ENCODE results near the gene DNAH9.

Gene DNAH9

DNA sequence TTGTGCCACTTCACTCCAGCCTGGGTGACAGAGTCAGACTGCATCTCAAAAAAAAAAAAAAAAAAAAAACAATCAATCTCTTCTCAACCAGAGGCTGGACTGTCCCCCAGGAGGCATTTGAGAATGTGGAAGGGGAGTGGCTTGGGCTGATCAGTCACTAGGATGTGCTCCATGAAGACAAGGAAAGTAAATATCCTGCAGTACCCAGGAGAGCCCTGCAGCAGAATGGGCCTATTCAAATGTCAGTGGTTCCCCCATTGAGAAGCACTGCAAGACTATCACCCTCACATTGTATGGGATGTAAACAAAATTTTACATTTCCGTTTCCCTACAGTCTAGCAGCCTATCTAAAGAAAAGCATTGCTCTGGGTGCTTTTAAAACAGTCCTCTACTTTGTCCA is 70.3 kb downstream of the DNAH9 start:
- DNase-seq: no peak

DNA sequence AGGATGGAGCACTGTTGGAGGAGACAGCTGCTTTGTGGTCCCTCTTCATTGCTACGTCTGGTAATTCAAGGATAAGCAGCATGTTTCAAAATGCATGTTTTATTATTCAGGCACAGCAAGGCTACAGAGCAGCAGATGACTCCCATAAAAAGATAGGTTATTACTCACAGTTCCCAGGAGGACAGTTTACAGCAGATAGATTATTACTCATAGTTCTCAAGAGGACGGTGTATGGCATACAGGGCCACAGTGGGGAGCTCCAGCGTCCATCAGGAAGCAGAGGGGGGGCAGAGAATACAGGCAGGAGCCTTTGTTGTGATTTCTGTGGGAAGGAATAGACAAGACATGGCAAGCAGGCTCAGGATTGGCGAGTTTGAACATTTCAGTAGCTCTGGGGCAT is 72.9 kb downstream of the DNAH9 start:
- no peak for DNase-seq

DNA sequence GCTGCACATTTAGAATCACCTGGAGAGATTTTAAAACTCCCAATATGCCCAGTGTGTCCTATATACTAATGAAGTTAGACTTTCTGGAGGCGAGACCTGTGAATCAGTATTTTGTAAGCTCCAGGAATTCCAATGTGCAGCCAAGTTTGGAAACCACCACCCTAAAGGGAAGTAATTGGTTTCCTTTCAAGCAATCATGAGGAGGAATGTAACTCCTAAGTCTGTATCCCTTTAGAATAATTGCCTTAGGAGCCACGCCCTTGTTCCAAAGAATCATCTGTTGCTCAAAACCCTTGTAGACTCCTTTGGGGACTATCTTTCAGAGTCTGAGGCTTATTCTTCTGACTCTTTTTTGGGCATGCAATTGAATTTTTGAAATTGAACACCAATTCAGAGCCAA is 84.4 kb downstream of the DNAH9 start:
- no peak for DNase-seq

DNA sequence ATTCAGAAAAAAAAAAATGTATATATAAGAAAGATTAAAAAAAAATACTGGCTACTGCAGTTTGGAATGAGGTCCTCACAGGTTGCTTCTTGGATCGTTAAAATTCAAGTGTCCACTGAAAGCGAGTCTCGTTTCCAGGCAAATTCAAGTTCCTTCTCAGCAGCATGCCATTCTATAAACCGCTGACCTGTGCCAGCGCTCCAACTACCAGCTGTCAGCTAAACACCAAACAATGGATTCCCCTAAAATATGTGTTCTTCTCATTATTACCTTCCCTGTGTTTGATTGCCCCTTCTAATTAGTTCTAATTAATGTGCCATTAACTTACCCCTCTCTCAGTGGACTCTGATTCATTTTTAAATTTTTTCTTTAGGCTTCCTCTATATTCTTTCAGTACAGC is 92.4 kb downstream of the DNAH9 start:
- DNase-seq: no peak

DNA sequence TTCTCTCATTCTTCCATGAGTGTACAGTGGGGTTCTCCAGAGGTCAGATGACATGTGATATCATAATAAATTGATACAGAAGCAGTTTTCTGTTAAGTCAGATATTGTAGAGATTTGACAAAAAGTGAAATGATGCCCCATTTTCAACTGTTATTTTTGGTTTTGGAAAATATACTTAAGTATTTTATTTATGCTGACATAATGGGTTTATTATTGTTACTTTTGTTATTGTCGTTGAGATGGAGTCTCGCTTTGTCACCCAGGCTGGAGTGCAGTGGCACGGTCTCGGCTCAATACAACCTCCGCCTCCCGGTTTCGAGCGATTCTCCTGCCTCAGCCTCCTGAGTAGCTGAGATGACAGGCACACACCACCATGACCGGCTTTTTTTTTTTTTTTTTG is 94.4 kb downstream of the DNAH9 start:
- DNase-seq: no peak

DNA sequence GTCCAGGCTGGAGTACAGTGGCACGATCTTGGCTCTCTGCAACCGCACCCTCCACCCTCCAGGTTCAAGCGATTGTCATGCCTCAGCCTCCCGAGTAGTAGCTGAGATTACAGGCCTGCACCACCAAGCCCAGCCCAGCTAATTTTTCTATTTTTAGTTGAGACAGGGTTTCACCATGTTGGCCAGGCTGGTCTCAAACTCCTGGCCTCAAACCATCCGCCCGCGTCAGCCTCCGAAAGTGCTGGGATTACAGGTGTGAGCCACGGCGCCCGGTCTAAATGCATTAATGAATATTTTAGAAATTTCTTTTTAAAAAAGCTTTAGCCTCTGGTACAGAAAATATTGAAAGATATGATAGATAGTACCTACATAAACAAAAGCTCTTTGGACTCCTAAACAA is 95.0 kb downstream of the DNAH9 start:
- DNase-seq: no peak

DNA sequence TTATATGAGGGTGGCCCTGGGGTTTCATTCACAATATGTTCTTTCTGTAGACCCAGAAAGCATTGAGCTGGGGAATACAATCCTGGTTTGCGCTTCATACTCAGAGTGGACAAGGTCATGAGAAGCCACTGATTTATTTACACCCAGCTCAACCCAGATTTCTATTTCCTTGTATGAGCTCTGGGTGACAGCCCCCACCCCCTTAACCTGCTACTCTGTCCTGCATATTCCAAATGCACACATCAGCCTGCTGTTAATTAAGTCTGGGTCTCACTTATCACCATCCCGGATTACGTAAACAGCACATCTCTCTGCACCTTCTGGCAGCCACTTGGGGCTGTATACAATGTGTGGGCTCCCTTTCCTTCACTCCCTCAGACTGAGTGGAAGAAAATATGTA is 102.4 kb downstream of the DNAH9 start:
- DNase-seq: no peak

DNA sequence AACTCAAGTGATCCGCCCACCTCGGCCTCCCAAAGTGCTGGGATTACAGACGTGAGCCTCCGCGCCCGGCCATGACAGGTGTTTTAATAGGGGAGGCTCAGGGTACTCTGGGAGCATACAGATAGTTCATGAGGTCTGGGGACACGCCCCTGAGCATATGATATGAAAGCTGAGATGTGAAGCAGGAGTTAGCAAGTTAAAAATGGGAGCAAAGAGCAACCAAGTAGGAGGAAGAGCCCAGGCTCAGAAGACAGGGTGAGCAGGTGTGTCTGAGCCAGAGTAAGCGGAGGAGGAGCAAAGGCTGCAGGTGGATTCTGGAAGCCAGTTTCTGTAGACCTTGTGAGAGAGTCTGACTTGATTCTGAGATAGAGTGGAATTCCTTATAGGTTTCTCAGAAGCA is 103.6 kb downstream of the DNAH9 start:
- no peak for DNase-seq

DNA sequence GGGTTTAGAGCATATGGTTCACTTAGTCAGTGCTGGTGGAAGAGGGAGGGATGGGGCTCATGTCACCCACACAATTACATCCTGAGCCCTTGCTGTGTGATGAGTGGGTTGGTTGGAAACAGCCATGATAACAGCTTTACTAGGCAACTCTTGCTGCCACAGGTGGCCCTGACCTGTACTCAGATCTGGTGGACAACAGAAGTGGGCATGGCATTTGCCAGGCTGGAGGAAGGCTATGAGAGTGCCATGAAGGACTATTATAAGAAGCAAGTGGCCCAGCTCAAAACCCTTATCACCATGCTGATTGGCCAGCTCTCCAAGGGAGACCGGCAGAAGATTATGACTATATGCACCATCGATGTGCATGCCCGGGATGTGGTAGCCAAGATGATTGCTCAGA is 105.8 kb downstream of the DNAH9 start:
- no peak for DNase-seq

DNA sequence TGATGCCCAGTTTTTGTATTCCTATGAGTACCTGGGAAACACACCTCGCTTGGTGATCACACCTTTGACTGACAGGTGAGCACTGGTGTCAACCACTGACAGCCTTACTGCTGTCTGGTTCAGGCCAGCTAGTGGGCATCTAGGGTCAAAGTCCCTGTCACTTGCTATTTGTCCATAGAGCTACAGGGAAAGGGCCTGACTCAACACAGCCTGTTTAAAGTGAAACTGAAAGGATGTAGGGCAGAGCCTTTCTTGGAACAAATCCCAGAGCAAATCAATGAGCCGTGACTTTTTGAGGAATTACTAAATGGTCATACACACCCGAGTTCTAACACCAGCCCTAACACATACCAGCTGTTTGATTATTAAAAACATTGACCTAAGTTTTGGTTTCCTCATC is 106.8 kb downstream of the DNAH9 start:
- DNase-seq: peak; percentile 21

DNA sequence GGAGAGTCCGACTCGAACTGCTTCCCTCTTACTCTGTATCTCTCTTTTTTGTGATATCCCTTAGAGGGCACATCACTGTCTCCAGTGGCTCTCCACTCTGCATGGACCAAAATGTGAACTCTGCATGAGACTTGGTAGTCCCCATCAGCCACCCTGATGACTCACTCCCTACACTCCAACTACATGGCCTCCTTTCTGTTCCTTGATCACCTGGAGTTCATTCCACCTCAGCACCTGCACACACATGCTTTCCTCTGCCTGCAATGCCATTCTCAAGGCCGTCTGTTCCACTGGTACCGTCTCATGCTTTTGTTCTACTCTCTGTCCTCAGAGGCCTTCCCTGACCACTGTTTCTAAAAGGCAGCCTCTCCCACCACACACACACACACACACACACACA is 109.3 kb downstream of the DNAH9 start:
- no peak for DNase-seq

DNA sequence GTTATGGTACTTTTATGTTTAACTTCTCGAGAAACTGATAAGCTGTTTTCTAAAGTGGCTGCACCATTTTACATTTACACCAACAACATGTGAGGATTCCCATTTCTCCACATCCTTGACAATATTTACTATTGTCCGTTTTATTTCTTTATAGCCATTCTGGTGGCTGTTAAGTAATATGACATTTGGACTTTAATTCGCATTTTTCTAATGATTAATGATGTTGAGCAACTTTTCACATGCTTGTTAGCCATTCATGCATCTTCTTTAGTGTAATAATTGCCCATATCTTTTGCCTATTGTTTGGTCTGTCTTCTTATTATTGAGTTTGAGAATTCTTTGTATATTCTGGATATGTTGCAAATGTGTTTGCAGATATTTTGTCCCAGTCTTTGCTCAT is 114.2 kb downstream of the DNAH9 start:
- no peak for DNase-seq

DNA sequence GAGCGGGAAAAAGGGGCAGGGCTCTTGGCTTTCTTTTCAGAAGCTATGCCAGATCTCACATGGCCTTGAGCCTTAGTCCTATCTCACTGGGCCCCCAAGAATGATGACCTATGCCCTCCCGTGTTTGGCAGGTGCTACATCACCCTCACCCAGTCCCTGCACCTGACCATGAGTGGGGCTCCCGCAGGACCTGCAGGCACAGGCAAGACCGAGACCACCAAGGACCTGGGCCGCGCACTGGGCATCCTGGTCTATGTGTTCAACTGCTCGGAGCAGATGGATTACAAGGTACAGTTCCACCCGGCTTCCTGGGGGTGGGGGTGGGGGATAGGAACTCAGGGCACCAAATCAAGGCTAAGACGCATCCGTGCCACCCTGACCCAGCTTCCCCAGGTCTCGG is 120.9 kb downstream of the DNAH9 start:
- no peak for DNase-seq

DNA sequence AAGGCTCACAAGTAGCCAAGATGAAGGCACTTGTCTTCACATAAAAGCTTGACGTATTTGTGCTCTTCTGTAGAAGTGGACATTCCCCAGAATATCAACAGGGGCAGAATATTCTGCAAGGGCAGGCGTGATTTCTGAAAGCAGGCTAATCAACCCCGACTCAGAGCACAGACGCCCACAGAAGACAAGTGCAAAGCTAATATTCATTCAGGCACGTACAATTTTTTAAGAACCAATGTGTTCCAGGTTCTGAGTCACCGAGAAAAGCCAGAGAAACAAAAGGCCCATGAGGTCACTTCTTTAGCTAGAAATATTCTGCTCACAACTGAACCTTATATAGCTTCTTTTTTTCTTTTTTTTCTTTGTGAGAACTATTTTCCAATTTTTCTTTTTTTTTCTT is 121.6 kb downstream of the DNAH9 start:
- DNase-seq: no peak

DNA sequence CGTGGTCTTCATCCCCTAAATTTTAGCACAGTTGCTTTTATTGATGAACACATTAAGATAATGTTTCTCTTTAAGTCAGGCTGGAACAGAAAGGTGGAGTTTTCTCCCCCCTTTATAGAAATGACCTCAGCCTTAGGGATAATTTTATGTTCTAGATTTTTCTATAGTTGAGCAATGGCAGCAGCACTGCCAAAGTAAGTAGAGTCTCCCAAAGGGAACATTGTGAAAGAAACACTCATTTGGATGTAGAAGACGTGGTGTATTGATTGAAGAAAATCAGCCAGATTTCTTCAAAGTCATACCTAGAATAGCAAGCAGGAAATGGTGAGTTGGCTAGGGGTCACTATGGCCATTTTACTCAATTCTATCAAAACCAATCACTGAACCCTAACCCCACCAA is 122.5 kb downstream of the DNAH9 start:
- no peak for DNase-seq

DNA sequence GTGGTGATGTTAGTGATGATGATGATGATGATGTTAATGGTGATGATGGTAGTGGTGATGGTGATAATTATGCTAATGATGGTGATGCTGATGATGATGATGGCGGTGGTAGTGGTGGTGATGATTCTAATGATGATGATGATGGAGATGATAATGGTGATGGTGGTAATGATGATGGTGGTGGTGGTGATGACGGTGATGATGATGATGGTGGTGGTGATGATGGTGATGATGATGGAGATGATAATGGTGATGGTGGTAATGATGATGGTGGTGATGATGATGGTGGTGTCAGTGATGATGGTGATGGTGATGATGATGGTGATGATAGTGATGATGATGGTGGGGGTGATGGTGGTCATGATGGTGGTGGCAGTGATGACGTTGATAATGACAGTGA is 132.5 kb downstream of the DNAH9 start:
- no peak for DNase-seq

DNA sequence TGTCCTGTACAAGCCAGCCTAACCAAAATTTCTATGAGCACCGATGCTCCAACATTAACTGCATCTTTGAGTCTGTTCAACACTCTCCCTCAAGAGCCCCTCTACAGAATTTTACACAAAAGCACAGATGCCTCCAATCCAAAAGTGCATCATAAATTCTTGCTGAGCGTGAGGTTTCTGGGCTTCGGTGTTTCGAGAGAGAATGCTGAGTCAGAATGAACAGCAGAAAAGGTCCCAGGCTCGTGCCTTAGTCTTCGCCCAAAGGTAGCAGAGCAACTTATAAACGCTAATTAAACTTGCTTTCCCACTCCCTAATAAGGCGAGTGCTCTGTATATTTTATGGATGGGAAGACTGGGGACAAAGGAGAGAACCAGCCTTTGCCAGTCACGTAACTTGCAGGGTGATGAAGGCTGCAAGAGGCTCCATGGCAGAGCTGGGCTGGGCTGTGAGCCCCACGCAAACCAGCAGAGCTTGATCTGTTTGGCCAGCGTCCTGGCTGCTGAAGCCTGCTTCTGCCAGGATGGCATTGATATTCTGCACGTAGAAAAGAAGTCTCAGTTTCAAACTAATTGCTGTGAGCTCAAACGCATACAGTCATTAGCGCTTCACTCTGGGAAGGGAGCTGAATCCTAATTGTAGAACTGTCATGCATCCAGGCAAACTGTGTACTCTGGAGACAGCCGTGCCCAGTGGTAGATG is 138.5 kb downstream of the DNAH9 start:
- no peak for DNase-seq

DNA sequence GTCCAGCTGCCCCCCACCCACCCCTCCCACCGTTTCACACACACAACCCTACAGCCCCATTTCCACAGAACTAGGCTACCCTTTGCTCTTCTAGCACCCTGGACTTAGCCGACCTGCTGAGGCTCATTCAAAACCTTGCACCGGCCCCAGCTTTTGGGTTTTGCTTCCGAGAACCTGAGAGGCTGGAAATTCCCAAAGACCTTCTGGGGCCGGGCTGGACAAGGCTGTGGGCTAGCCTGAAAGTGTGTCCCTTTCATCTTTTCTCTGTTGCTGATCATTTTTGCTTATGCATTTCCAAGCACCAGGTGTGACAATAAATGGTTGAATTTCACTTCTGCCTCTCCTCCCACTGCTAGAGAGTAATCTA is 139.0 kb downstream of the DNAH9 start:
- DNase-seq: no peak

DNA sequence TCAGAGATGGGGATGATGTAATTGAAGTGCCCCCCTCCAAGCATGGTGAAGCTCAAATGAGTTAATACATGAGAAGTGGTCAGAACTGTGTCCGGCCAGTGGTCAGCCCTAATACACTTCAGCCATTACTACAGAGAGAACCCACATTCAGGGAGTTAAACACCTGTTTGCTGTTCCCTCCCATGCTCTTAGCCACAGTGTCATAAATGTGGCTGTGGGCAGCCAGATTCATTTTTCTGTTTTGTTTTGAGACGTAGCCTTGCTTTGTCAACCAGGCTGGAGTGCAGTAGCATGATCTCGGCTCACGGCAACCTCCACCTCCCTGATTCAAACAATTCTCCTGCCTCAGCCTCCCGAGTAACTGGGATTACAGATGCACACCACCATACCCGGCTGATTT is 139.9 kb downstream of the DNAH9 start:
- no peak for DNase-seq

DNA sequence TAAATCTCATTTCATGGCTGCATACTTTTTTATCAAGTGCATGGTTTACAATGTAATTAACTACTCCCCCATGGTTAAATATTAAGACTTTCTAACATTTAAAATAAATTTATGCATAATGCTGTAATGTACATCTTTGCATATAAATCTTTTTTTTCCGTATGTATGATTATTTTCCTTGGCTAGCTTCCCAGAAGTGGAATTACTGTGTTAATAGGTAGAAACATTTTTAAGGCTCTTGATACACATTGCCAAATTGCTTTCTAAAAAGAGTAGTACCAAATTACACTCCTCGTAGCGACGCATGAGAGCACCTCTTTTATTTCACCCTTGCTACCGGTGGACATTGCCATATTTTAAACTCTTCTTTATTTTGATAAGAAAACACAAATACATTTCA is 141.1 kb downstream of the DNAH9 start:
- DNase-seq: no peak

DNA sequence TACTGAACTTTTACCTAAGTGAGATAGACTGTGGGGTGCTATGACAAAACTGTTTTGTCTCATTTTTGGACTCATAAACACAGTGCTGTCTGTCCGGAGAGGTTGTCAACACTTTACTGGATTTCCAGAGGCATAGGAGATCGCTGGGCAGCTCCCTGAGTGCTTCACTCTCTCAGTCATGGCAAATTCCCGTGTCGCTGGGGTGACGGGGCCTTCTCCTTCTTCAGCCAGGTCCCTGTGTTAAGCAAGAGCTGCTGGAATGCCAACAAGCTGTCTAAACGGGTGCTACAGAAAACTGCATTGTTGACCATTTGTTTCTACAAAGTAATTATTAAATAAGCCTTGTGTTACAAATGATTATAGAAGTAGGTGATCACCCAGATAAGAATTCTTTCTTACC is 141.6 kb downstream of the DNAH9 start:
- DNase-seq: no peak

DNA sequence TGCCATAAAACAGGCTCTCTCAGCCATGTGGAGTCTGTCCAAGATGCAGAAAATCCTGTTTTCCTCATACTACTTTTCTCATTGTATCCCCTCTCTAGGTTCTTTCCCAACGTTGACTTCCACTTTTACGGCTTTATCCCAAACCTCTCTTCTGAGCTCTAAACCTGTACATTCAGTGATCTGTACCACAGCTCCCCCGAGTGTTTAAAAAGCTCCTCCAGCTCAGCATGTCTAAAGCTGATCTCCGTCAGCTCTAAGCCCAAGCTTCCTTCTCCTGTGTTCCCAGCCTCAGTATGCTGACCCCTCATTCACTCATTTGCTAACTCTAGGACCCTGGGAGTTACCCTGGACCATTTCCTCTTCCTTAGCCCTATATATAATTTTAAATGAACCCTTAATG is 144.6 kb downstream of the DNAH9 start:
- no peak for DNase-seq

DNA sequence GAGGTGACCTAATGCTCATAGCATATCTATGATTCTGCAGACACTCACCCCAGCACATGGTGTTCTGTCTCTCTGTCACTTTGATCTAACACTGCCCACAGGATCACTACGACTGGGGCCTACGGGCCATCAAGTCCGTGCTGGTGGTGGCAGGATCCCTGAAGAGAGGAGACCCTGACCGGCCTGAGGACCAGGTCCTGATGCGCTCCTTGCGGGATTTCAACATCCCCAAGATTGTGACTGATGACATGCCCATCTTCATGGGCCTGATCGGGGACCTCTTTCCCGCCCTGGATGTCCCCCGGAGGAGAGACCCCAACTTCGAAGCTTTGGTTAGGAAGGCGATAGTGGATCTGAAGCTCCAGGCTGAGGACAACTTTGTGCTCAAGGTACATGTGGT is 146.4 kb downstream of the DNAH9 start:
- no peak for DNase-seq

DNA sequence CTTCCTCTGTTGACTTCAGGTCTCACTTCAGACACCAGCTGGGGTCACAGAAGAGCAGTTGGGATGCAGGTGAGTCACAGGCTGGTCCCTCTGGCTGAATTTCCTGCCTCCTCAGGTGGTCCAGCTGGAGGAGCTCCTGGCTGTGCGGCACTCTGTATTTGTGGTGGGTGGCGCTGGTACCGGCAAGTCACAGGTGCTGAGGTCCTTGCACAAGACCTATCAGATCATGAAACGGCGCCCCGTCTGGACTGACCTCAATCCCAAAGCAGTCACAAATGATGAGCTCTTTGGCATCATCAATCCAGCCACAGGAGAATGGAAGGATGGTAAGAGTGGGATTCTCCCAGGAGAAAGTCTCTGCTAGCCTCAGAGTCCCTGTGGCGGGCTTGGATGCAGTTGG is 149.2 kb downstream of the DNAH9 start:
- DNase-seq: no peak

DNA sequence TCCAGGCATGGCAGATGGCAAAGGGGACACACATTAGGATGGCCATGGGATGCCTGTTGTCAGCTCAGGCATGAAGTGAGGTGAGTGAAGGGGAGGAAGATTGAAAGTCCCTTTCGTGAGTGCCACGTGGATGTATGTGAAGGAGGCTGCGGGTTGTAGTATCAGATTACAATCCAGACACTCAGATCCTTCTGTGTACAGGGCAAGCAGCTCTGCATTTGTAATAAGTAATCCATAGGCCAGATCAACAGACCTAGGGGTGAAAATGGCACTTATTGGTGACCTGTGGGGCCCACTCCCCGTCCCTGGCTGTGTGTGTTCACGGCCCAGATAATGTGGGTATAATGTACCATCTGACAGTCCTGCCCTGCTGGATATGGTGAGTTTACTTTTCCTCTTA is 159.5 kb downstream of the DNAH9 start:
- no peak for DNase-seq

DNA sequence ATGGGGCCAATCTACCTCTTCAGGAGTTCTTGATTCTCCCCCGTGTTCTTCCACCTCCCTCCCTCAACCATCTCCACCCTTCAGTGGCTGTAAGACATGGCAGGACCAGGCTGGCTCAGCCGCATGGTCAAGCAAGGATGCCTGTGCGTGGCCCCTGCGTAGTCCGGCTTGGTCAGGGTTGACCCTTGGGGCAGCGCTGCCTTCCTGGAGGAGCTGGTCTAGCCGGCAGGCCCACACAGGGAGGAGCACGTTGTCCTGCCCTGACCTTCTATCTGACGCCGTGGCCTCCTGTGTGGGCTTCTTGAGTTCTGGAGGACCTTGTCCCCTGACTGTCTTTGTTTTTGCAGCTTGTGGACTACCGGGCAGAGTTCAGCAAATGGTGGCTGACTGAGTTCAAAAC is 169.8 kb downstream of the DNAH9 start:
- DNase-seq: no peak

Measured in NCI-H1105 treated with DMSO at 0.1 percent for 48 hours (cell line).